ENCODE measurements around the gene AK3.

DNA sequence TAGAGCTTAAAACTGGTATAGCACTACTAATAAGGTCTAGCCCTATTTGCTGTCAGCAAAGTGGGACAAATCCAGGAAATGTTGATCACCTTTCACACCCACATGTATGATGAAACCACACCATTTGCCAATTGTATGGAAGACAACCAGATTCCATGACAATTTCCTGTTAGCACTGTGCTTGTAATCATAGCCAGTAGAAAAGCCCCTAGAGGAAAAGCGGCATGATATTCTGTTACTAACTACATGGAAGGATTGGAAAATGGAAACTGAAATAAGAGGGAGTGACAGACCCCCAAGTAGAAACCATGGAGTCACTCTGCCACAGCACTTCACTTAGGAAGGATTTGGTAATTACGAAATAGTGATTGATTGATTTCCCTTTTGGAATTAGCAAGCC, 75.6 kb downstream of the AK3 start:
- TF ChIP-seq, protein P1, sequence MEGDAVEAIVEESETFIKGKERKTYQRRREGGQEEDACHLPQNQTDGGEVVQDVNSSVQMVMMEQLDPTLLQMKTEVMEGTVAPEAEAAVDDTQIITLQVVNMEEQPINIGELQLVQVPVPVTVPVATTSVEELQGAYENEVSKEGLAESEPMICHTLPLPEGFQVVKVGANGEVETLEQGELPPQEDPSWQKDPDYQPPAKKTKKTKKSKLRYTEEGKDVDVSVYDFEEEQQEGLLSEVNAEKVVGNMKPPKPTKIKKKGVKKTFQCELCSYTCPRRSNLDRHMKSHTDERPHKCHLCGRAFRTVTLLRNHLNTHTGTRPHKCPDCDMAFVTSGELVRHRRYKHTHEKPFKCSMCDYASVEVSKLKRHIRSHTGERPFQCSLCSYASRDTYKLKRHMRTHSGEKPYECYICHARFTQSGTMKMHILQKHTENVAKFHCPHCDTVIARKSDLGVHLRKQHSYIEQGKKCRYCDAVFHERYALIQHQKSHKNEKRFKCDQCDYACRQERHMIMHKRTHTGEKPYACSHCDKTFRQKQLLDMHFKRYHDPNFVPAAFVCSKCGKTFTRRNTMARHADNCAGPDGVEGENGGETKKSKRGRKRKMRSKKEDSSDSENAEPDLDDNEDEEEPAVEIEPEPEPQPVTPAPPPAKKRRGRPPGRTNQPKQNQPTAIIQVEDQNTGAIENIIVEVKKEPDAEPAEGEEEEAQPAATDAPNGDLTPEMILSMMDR (IDR thresholded peaks at IDR 0.05), result no peak
- TF ChIP-seq POLR2A (IDR thresholded peaks at IDR 0.05), result no peak
